Neural cell (in vitro differentiated cells): ENCODE data around the gene SOCS2. TPM values are rescaled to one million over a fixed set of nuclear protein-coding genes. Genes with fewer than 3 reads are reported as not detected.

ENCODE experiments used
- H2AFZ ChIP-seq: fragments of 200-600, 300-800 bp; sonication (generic), shearing (Covaris generic); 2 replicates; pipeline ENCODE4 v1.6.0; 2014; ENCODE audit warnings: low read depth, mild to moderate bottlenecking, antibody characterized with exemption, low read length, moderate library complexity
- H3F3A ChIP-seq: fragments of 200-600 bp; shearing (Covaris generic); 2 replicates; pipeline ENCODE4 v1.6.1; 2016; ENCODE audit warnings: mild to moderate bottlenecking, moderate library complexity, mixed read lengths, antibody characterized with exemption, low read length; ENCODE audit not compliant: insufficient read depth, poor library complexity, severe bottlenecking
- H3K27ac ChIP-seq: fragments of 200-600, 300-800 bp; sonication (generic), shearing (Covaris generic); 2 replicates; pipeline ENCODE4 v1.5.1; 2014; ENCODE audit warnings: mild to moderate bottlenecking, low read length, moderate library complexity
- H3K27me3 ChIP-seq: fragments of 300-800, 200-600 bp; sonication (generic), shearing (Covaris generic); 2 replicates; pipeline ENCODE4 v1.6.0; 2014; ENCODE audit warnings: mild to moderate bottlenecking, low read depth, low read length, moderate library complexity; ENCODE audit not compliant: insufficient read depth
- H3K36me3 ChIP-seq: fragments of 300-800, 200-600 bp; sonication (generic), shearing (Covaris generic); 2 replicates; pipeline ENCODE4 v1.5.1; 2014; ENCODE audit warnings: mild to moderate bottlenecking, antibody characterized with exemption, low read length, moderate library complexity; ENCODE audit not compliant: insufficient read depth
- H3K4me2 ChIP-seq: fragments of 300-800, 200-600 bp; sonication (generic), shearing (Covaris generic); 2 replicates; pipeline ENCODE4 v1.6.0; 2014; ENCODE audit warnings: mild to moderate bottlenecking, low read length
- H3K4me3 ChIP-seq: fragments of 300-800, 200-600 bp; sonication (generic), shearing (Covaris generic); 2 replicates; pipeline ENCODE4 v1.5.1; 2014; ENCODE audit warnings: mild to moderate bottlenecking, low read length, moderate library complexity
- H3K79me2 ChIP-seq: fragments of 200-600 bp; shearing (Covaris generic); replicated peaks from 2 replicates; pipeline ENCODE4 v1.6.0; 2014; ENCODE audit warnings: mild to moderate bottlenecking, low read length, moderate library complexity; ENCODE audit not compliant: insufficient read depth
- H3K9ac ChIP-seq: fragments of 300-800, 200-600 bp; sonication (generic), shearing (Covaris generic); 2 replicates; pipeline ENCODE4 v1.6.1; 2016; ENCODE audit warnings: mild to moderate bottlenecking, low read length, mixed read lengths
- H3K9me2 ChIP-seq: fragments of 200-600 bp; shearing (Covaris generic); 2 replicates; pipeline ENCODE4 v1.6.1; 2016; ENCODE audit warnings: mild to moderate bottlenecking, low read length, mixed read lengths; ENCODE audit not compliant: insufficient read depth
- H3K9me3 ChIP-seq: fragments of 200-600, 300-800 bp; sonication (generic), shearing (Covaris generic); 2 replicates; pipeline ENCODE4 v1.6.1; 2016; ENCODE audit warnings: mild to moderate bottlenecking, mixed run types, low read length, moderate library complexity, mixed read lengths
- H4K20me1 ChIP-seq: fragments of 200-600 bp; shearing (Covaris generic); 2 replicates; pipeline ENCODE4 v1.6.1; 2016; ENCODE audit warnings: mild to moderate bottlenecking, mixed run types; ENCODE audit not compliant: insufficient read depth
- CTCF ChIP-seq: fragments of 450-650 bp; IDR thresholded peaks from 2 replicates; pipeline ENCODE4 v1.5.1; 2014; ENCODE audit warnings: antibody characterized with exemption, mild to moderate bottlenecking, moderate library complexity; ENCODE audit not compliant: poor library complexity, severe bottlenecking
- EP300 ChIP-seq: fragments of 450-650 bp; conservative IDR thresholded peaks from 2 replicates; pipeline ENCODE4 v1.6.1; 2014; ENCODE audit warnings: antibody characterized with exemption, mild to moderate bottlenecking, moderate library complexity; ENCODE audit not compliant: poor library complexity, severe bottlenecking
- EZH2 ChIP-seq: fragments of 200-600, 300-800 bp; shearing (Covaris generic), sonication (generic); IDR thresholded peaks from 2 replicates; pipeline ENCODE4 v1.6.1; 2014; ENCODE audit warnings: antibody characterized with exemption, low read length, borderline replicate concordance, mild to moderate bottlenecking; ENCODE audit not compliant: insufficient read depth, poor library complexity, severe bottlenecking
- MXI1 ChIP-seq: fragments of 450-650 bp; conservative IDR thresholded peaks from 2 replicates; pipeline ENCODE4 v1.6.1; 2014; ENCODE audit warnings: antibody characterized with exemption, mild to moderate bottlenecking; ENCODE audit not compliant: poor library complexity, severe bottlenecking
- POLR2AphosphoS5 ChIP-seq: IDR thresholded peaks from 2 replicates; pipeline ENCODE4 v1.6.1; 2012
- RAD21 ChIP-seq: fragments of 450-650 bp; conservative IDR thresholded peaks from 2 replicates; pipeline ENCODE4 v1.6.1; 2014; ENCODE audit warnings: antibody characterized with exemption, mild to moderate bottlenecking, moderate library complexity
- REST ChIP-seq: IDR thresholded peaks from 2 replicates; pipeline ENCODE4 v1.6.1; 2012; ENCODE audit warnings: borderline replicate concordance
- SMC3 ChIP-seq: fragments of 450-650 bp; conservative IDR thresholded peaks from 2 replicates; pipeline ENCODE4 v1.6.1; 2014; ENCODE audit warnings: antibody characterized with exemption, mild to moderate bottlenecking, moderate library complexity; ENCODE audit not compliant: poor library complexity
- TAF1 ChIP-seq: IDR thresholded peaks from 2 replicates; pipeline ENCODE4 v1.6.1; 2012; ENCODE audit warnings: low read depth
- polyA plus RNA-seq: library from polyadenylated mRNA; depleted of rRNA; stranded (reverse); fragments of >200 nt; gene quantifications from 2 replicates; pipeline ENCODE4 v1.2.3, GENCODE V29; 2014

The SOCS2 gene
- polyA plus RNA-seq, 1 donor from 2014 or later: 119 TPM

DNA sequence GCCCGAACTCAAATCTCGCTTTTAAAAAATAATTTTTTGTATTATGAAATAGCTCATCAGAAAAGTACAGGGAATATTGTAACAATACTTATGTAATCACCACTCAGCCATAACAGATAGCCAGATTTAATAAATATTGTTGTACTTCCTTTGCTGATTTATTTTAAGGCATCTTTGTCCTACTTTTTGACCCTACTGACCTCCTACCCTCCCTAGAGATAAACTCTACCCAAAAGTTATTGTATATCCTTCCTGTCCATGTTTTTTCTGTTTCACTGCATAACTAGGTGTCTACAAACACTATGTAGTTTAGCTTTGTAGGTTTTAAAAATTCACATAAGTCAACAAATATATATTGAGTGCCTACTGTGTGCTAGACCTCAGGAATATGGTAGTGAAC is 25.1 kb downstream of the SOCS2 start:
- peaks cover 7% of the 10 kb centered on the region for H3K27me3 ChIP-seq
- no peak overlapping the region for H3K4me2 ChIP-seq
- H3K36me3 ChIP-seq: no peaks in the 10 kb centered on the region
- no peak overlapping the region for H3K27ac ChIP-seq
- no peak overlapping the region for H2AFZ ChIP-seq
- no peaks in the 10 kb centered on the region for H3K9me2 ChIP-seq
- no peak overlapping the region for H3K4me3 ChIP-seq
- H3K79me2 ChIP-seq: no peaks in the 10 kb centered on the region
- H3F3A ChIP-seq: no peaks in the 10 kb centered on the region
- H3K9me3 ChIP-seq: no peaks in the 10 kb centered on the region
- TF ChIP-seq EZH2: no peak
- no peak for TF ChIP-seq MXI1
- no peak for TF ChIP-seq POLR2AphosphoS5
- no peak for TF ChIP-seq RAD21
- no peak for TF ChIP-seq CTCF
- no peak for TF ChIP-seq SMC3
- no peak for TF ChIP-seq REST
- TF ChIP-seq TAF1: no peak
- no peak for TF ChIP-seq EP300
- H4K20me1 ChIP-seq: no peaks in the 10 kb centered on the region
- H3K9ac ChIP-seq: no peak overlapping the region

GRCh38 chr12:93599192-93599591 is 26.7 kb downstream of the SOCS2 start:
- Histone ChIP-seq H3K4me2 (no peak overlapping the region), H3K9me3 (no peaks in the 10 kb centered on the region), H3K9me2 (no peaks in the 10 kb centered on the region), H3F3A (no peaks in the 10 kb centered on the region), H3K27ac (no peak overlapping the region), H3K4me3 (no peak overlapping the region), H3K36me3 (no peaks in the 10 kb centered on the region), H3K27me3 (no peaks in the 10 kb centered on the region), H3K79me2 (no peaks in the 10 kb centered on the region), H2AFZ (no peak overlapping the region), H4K20me1 (no peaks in the 10 kb centered on the region), H3K9ac (no peak overlapping the region)
- TF ChIP-seq EZH2: no peak
- TF ChIP-seq EP300: no peak
- TF ChIP-seq REST: no peak
- TF ChIP-seq POLR2AphosphoS5: no peak
- no peak for TF ChIP-seq SMC3
- TF ChIP-seq MXI1: no peak
- TF ChIP-seq CTCF: no peak
- no peak for TF ChIP-seq TAF1
- no peak for TF ChIP-seq RAD21
